ENCODE measurements around the gene DVL1. TPM values are rescaled to one million over a fixed set of nuclear protein-coding genes. Genes with fewer than 3 reads are reported as not detected.

DVL1 gene
- total and polyA plus RNA-seq, 9 of the 15 experiments (the other 6 are each of a cell fraction or from before 2014, with no cell fraction given): 0.62 to 135 (median 24.3) TPM

DNA sequence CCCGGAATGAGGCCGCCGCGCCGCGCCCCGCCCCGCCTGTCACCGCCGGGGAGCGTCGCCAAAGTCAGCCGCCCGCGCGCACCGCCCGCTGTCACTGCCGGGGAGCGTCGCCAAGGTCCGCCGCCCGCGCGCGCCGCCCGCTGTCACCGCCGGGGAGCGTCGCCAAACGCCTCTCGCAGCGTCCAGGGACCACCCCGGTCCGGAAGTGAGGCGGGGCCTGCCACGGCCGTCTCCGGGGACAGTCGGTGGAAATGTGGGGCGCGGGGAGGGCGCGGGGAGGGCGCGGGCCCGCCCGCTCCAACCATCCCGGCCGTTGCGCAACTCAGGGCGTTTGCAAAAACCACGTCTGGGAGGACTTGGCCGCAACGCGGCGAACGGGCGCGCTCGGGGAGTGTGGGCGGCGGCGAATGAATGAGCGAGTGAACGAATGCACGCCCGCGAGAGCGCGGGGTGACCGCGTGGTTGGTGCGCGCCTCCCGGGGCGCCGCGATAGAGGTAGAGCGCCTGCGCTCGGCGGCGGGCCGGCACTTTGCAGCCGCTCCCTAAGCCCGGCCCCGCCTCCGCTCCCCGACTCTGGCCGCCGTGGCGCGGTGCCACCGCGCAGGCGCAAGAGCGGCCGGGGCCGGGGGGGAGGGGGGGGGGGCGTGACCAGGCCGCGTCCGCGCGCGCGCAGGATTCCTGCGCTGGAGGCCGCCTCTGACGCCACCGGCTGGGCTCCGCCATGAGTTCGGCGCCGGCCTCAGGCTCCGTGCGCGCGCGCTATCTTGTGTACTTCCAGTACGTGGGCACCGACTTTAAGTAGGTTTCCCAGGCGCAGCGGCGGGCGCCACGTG lies 41.1 kb downstream of the DVL1 start, which contains the start of the genes ACAP3 and PUSL1 (continued):
- TF ChIP-seq, protein P1, sequence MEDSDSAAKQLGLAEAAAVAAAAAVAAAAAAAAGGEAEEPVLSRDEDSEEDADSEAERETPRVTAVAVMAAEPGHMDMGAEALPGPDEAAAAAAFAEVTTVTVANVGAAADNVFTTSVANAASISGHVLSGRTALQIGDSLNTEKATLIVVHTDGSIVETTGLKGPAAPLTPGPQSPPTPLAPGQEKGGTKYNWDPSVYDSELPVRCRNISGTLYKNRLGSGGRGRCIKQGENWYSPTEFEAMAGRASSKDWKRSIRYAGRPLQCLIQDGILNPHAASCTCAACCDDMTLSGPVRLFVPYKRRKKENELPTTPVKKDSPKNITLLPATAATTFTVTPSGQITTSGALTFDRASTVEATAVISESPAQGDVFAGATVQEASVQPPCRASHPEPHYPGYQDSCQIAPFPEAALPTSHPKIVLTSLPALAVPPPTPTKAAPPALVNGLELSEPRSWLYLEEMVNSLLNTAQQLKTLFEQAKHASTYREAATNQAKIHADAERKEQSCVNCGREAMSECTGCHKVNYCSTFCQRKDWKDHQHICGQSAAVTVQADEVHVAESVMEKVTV (CRISPR knock-in tag; IDR thresholded peaks at IDR 0.05): no peak
- TF ChIP-seq, protein P2, sequence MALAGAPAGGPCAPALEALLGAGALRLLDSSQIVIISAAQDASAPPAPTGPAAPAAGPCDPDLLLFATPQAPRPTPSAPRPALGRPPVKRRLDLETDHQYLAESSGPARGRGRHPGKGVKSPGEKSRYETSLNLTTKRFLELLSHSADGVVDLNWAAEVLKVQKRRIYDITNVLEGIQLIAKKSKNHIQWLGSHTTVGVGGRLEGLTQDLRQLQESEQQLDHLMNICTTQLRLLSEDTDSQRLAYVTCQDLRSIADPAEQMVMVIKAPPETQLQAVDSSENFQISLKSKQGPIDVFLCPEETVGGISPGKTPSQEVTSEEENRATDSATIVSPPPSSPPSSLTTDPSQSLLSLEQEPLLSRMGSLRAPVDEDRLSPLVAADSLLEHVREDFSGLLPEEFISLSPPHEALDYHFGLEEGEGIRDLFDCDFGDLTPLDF (CRISPR knock-in tag; IDR thresholded peaks at IDR 0.05): peak; percentile 93
- TF ChIP-seq, protein P3, sequence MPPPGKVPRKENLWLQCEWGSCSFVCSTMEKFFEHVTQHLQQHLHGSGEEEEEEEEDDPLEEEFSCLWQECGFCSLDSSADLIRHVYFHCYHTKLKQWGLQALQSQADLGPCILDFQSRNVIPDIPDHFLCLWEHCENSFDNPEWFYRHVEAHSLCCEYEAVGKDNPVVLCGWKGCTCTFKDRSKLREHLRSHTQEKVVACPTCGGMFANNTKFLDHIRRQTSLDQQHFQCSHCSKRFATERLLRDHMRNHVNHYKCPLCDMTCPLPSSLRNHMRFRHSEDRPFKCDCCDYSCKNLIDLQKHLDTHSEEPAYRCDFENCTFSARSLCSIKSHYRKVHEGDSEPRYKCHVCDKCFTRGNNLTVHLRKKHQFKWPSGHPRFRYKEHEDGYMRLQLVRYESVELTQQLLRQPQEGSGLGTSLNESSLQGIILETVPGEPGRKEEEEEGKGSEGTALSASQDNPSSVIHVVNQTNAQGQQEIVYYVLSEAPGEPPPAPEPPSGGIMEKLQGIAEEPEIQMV (tag; conservative IDR thresholded peaks at IDR 0.05; ENCODE audit: low read depth): no peak
- no peak for TF ChIP-seq ZFP36 (IDR thresholded peaks at IDR 0.05; ENCODE audit: low read depth, low read length, partially characterized antibody)
- TF ChIP-seq KAT2B (IDR thresholded peaks at IDR 0.05; ENCODE audit: low read depth, low read length): no peak
- peak; percentile 39; the same call in 1 of the 2 replicates for TF ChIP-seq NFIC (IDR thresholded peaks at IDR 0.05)
- TF ChIP-seq SRSF9 (IDR thresholded peaks at IDR 0.05; ENCODE audit: borderline replicate concordance, low read depth, low read length): no peak
- TF ChIP-seq, protein P4, sequence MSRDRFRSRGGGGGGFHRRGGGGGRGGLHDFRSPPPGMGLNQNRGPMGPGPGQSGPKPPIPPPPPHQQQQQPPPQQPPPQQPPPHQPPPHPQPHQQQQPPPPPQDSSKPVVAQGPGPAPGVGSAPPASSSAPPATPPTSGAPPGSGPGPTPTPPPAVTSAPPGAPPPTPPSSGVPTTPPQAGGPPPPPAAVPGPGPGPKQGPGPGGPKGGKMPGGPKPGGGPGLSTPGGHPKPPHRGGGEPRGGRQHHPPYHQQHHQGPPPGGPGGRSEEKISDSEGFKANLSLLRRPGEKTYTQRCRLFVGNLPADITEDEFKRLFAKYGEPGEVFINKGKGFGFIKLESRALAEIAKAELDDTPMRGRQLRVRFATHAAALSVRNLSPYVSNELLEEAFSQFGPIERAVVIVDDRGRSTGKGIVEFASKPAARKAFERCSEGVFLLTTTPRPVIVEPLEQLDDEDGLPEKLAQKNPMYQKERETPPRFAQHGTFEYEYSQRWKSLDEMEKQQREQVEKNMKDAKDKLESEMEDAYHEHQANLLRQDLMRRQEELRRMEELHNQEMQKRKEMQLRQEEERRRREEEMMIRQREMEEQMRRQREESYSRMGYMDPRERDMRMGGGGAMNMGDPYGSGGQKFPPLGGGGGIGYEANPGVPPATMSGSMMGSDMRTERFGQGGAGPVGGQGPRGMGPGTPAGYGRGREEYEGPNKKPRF (IDR thresholded peaks at IDR 0.05; ENCODE audit: low read depth, low read length): no peak
- TF ChIP-seq NCOA2 (IDR thresholded peaks at IDR 0.05; ENCODE audit: partially characterized antibody in 2 of 2): peak in 1 of 2 experiments; percentile 99
- TF ChIP-seq NCOA6 (IDR thresholded peaks at IDR 0.05): no peak
- no peak for TF ChIP-seq SRSF3 (IDR thresholded peaks at IDR 0.05; ENCODE audit: insufficient read depth, low read length)
- peak; percentile 53 for TF ChIP-seq ATF1 (CRISPR knock-in tag; IDR thresholded peaks at IDR 0.05)
- peak; percentile 91 for TF ChIP-seq ATF1 (tag; IDR thresholded peaks at IDR 0.05)
- TF ChIP-seq, protein P5, sequence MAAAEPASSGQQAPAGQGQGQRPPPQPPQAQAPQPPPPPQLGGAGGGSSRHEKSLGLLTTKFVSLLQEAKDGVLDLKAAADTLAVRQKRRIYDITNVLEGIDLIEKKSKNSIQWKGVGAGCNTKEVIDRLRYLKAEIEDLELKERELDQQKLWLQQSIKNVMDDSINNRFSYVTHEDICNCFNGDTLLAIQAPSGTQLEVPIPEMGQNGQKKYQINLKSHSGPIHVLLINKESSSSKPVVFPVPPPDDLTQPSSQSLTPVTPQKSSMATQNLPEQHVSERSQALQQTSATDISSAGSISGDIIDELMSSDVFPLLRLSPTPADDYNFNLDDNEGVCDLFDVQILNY (CRISPR knock-in tag; IDR thresholded peaks at IDR 0.05): no peak
- peak; percentile 52; the same call in 1 of the 2 replicates for TF ChIP-seq NR3C1 (CRISPR knock-in tag; IDR thresholded peaks at IDR 0.05)
- TF ChIP-seq ETV5 (CRISPR knock-in tag; IDR thresholded peaks at IDR 0.05; ENCODE audit: low read depth): peak; percentile 99
- peak; percentile 87; the same call in 1 of the 2 replicates for TF ChIP-seq KDM2B (CRISPR knock-in tag; IDR thresholded peaks at IDR 0.05)
- TF ChIP-seq POLR2AphosphoS2 (IDR thresholded peaks at IDR 0.05; ENCODE audit: low read length): no peak
- TF ChIP-seq ERF (CRISPR knock-in tag; IDR thresholded peaks at IDR 0.05): no peak
- peak; percentile 86 for TF ChIP-seq NEUROD1 (IDR thresholded peaks at IDR 0.05; ENCODE audit: borderline replicate concordance, low read depth, low read length, partially characterized antibody)
